SK-N-SH (cell line): ENCODE measurements around the gene UNC5CL. TPM values are rescaled to one million over a fixed set of nuclear protein-coding genes. Genes with fewer than 3 reads are reported as not detected.

Experiments
- CTCF ChIA-PET: fragments of 300-600, 350-600 bp; formaldehyde crosslinking; extraction: SDS; loops from one replicate; lab custom pipeline; 2021; lab: Yijun Ruan, JAX
- POLR2A ChIA-PET: fragments of 350-600 bp; sonication (Branson Sonifier 250); formaldehyde crosslinking; extraction: SDS; loops from one replicate; lab custom pipeline; 2020; ENCODE audit warnings: antibody characterized with exemption, inconsistent platforms; lab: Yijun Ruan, JAX
- DNase-seq: peaks from one replicate; pipeline ENCODE4 v3.0.0; 2012
- H2AFZ ChIP-seq: fragments of 200-600 bp; sonication (generic); 2 replicates; pipeline ENCODE4 v1.8.1; 2016; ENCODE audit warnings: antibody characterized with exemption, mild to moderate bottlenecking, low read depth
- H3F3A ChIP-seq: fragments of 200-600 bp; sonication (generic); replicated peaks from 2 replicates; pipeline ENCODE3; 2016; ENCODE audit warnings: antibody characterized with exemption, mild to moderate bottlenecking; ENCODE audit not compliant: insufficient read depth
- H3K27ac ChIP-seq, 2 experiments: fragments of 200-500 bp in 1 of 2; fragments of 200-600 bp in 1 of 2; sonication (Bioruptor generic) in 1 of 2; sonication (generic), shearing (Covaris generic) in 1 of 2; 2 replicates each; pipeline versions ENCODE4 v1.5.1 to v1.6.1; 2014 to 2016; ENCODE audit warnings: low read depth in 2 of 2, inconsistent platforms in 1 of 2, low read length in 1 of 2, mild to moderate bottlenecking in 1 of 2, mixed read lengths in 1 of 2
- H3K27me3 ChIP-seq: fragments of 200-600 bp; sonication (generic), shearing (Covaris generic); 2 replicates; pipeline ENCODE4 v1.6.1; 2016; ENCODE audit warnings: mixed run types; ENCODE audit not compliant: insufficient read depth
- H3K36me3 ChIP-seq, 2 experiments: fragments of 200-500 bp in 1 of 2; fragments of 200-600 bp in 1 of 2; sonication (Bioruptor generic) in 1 of 2; sonication (generic) in 1 of 2; replicated peaks in 1 of 2; 2 replicates each; pipeline versions ENCODE3 to v1.5.1; 2014 to 2016; ENCODE audit warnings: low read length in 1 of 2, mild to moderate bottlenecking in 1 of 2; ENCODE audit not compliant: insufficient read depth in 2 of 2, control insufficient read depth in 1 of 2
- H3K4me1 ChIP-seq, 2 experiments: fragments of 200-500 bp in 1 of 2; fragments of 200-600 bp in 1 of 2; sonication (Bioruptor generic) in 1 of 2; sonication (generic), shearing (Covaris generic) in 1 of 2; 2 replicates each; pipeline versions ENCODE4 v1.5.1 to v1.6.1; 2014 to 2016; ENCODE audit warnings: low read depth in 1 of 2, low read length in 1 of 2, mixed run types in 1 of 2; ENCODE audit not compliant: insufficient read depth in 2 of 2, control insufficient read depth in 1 of 2
- H3K4me2 ChIP-seq: fragments of 200-600 bp; sonication (generic), shearing (Covaris generic); 2 replicates; pipeline ENCODE4 v1.6.1; 2017; ENCODE audit warnings: mixed run types
- H3K4me3 ChIP-seq, 2 experiments: fragments of 200-500 bp in 1 of 2; fragments of 200-600 bp in 1 of 2; sonication (Bioruptor generic) in 1 of 2; sonication (generic), shearing (Covaris generic) in 1 of 2; 2 replicates each; pipeline versions ENCODE4 v1.5.1 to v1.8.1; 2014 to 2016; ENCODE audit warnings: low read depth in 2 of 2, inconsistent platforms in 1 of 2, low read length in 1 of 2, mild to moderate bottlenecking in 1 of 2, mixed read lengths in 1 of 2, moderate library complexity in 1 of 2
- H3K79me2 ChIP-seq: fragments of 200-600 bp; sonication (generic); 2 replicates; pipeline ENCODE4 v1.8.1; 2017; ENCODE audit warnings: mild to moderate bottlenecking; ENCODE audit not compliant: insufficient read depth
- H3K9ac ChIP-seq: fragments of 200-600 bp; sonication (generic); 2 replicates; pipeline ENCODE4 v1.6.1; 2017; ENCODE audit warnings: mixed run types
- H3K9me2 ChIP-seq: fragments of 200-600 bp; sonication (generic); 2 replicates; pipeline ENCODE4 v1.6.1; 2017; ENCODE audit warnings: mixed run types
- H3K9me3 ChIP-seq: fragments of 200-600 bp; sonication (generic); 2 replicates; pipeline ENCODE4 v1.6.1; 2017; ENCODE audit warnings: mixed run types, mild to moderate bottlenecking, moderate library complexity
- H4K20me1 ChIP-seq: fragments of 200-600 bp; sonication (generic); 2 replicates; pipeline ENCODE4 v1.6.1; 2017; ENCODE audit warnings: mild to moderate bottlenecking, mixed run types; ENCODE audit not compliant: insufficient read depth
- CHD2 ChIP-seq: fragments of 150-350 bp; IDR thresholded peaks from 2 replicates; pipeline ENCODE4 v1.6.1; 2018; ENCODE audit warnings: low read length; ENCODE audit not compliant: partially characterized antibody
- CTCF ChIP-seq: fragments of 200-600 bp; sonication (generic); IDR thresholded peaks from 2 replicates; pipeline ENCODE4 v1.6.1; 2017; ENCODE audit warnings: antibody characterized with exemption, mild to moderate bottlenecking, moderate library complexity
- EP300 ChIP-seq, 2 experiments: IDR thresholded peaks; 2 replicates each; pipeline versions ENCODE4 v1.4.0 to v1.6.1; 2012; ENCODE audit warnings: borderline replicate concordance in 1 of 2, low read depth in 1 of 2, low read length in 1 of 2
- EZH2phosphoT487 ChIP-seq: fragments of 200-600 bp; sonication (generic); IDR thresholded peaks from 2 replicates; pipeline ENCODE4 v1.6.1; 2017; ENCODE audit warnings: low read depth, mixed run types, mild to moderate bottlenecking, antibody characterized with exemption, moderate library complexity, borderline replicate concordance
- FOSL2 ChIP-seq: IDR thresholded peaks from 2 replicates; pipeline ENCODE4 v1.4.0; 2012; ENCODE audit warnings: low read depth, mild to moderate bottlenecking, moderate library complexity, borderline replicate concordance
- FOXJ3 ChIP-seq: sonication (generic); formaldehyde crosslinking; IDR thresholded peaks from 2 replicates; pipeline ENCODE4 v1.5.1; 2020; ENCODE audit warnings: mild to moderate bottlenecking, missing genetic modification reagents
- GABPA ChIP-seq: IDR thresholded peaks from 2 replicates; pipeline ENCODE4 v1.4.0; 2012; ENCODE audit warnings: low read depth, mild to moderate bottlenecking
- GATA2 ChIP-seq: sonication (generic); formaldehyde crosslinking; IDR thresholded peaks from 2 replicates; pipeline ENCODE4 v1.5.0; 2020; ENCODE audit warnings: mild to moderate bottlenecking, missing genetic modification reagents
- MAX ChIP-seq: IDR thresholded peaks from 2 replicates; pipeline ENCODE4 v1.4.0; 2012; ENCODE audit warnings: low read depth
- MEF2A ChIP-seq: IDR thresholded peaks from 2 replicates; pipeline ENCODE4 v1.4.0; 2012; ENCODE audit warnings: low read depth, borderline replicate concordance
- NFIC ChIP-seq: IDR thresholded peaks from 2 replicates; pipeline ENCODE4 v1.4.0; 2012; ENCODE audit warnings: borderline replicate concordance
- RAD21 ChIP-seq: IDR thresholded peaks from 2 replicates; pipeline ENCODE4 v1.6.1; 2012; ENCODE audit warnings: mild to moderate bottlenecking, low read length
- REST ChIP-seq: IDR thresholded peaks from 2 replicates; pipeline ENCODE4 v1.6.1; 2012; ENCODE audit warnings: mild to moderate bottlenecking, low read depth, low read length, moderate library complexity
- TAF1 ChIP-seq: IDR thresholded peaks from 2 replicates; pipeline ENCODE4 v1.6.1; 2012; ENCODE audit warnings: low read depth, mild to moderate bottlenecking, low read length, moderate library complexity, borderline replicate concordance
- TCF12 ChIP-seq: IDR thresholded peaks from 2 replicates; pipeline ENCODE4 v1.4.0; 2012
- TEAD4 ChIP-seq: IDR thresholded peaks from 2 replicates; pipeline ENCODE4 v1.4.0; 2012; ENCODE audit warnings: mild to moderate bottlenecking, borderline replicate concordance; ENCODE audit not compliant: insufficient read depth
- ZBTB33 ChIP-seq: IDR thresholded peaks from 2 replicates; pipeline ENCODE4 v1.4.0; 2012; ENCODE audit warnings: low read depth, borderline replicate concordance
- WGBS: methylation state at CpG from one replicate; pipeline ENCODE4 v1.1.6; 2017; ENCODE audit warnings: low lambda C conversion rate; 5-methylcytosine and 5-hydroxymethylcytosine counted together
- polyA plus RNA-seq, 3 experiments: library from polyadenylated mRNA; depleted of rRNA; stranded (reverse); fragments of >200 nt; gene quantifications; 2 replicates each; pipeline ENCODE4 v1.2.3, GENCODE V29; 2012

Gene UNC5CL
- polyA plus RNA-seq, 1 of the 3 experiments (the other 2 are of a cell fraction) = 0.10 TPM

GRCh38 chr6:41033776-41034175 lies 5.2 kb downstream of the UNC5CL start:
- H3K27ac ChIP-seq = no peak overlapping the region
- no peaks in the 10 kb centered on the region for H3K36me3 ChIP-seq
- H3K79me2 ChIP-seq = no peaks in the 10 kb centered on the region
- H3K4me3 ChIP-seq = no peak overlapping the region
- H3K9me3 ChIP-seq = no peaks in the 10 kb centered on the region
- no peak overlapping the region for H3K4me2 ChIP-seq
- TF ChIP-seq TAF1 = no peak
- TF ChIP-seq MEF2A = no peak
- no peak for TF ChIP-seq GABPA
- TF ChIP-seq GATA2 = no peak
- TF ChIP-seq MAX = no peak
- H3K9me2 ChIP-seq = no peaks in the 10 kb centered on the region
- no peak overlapping the region for H3K9ac ChIP-seq
- no peaks in the 10 kb centered on the region for H4K20me1 ChIP-seq
- no peaks in the 10 kb centered on the region for H3F3A ChIP-seq
- H3K4me1 ChIP-seq = no peaks in the 10 kb centered on the region
- H2AFZ ChIP-seq = no peak overlapping the region
- H3K27me3 ChIP-seq = no peaks in the 10 kb centered on the region
- DNase-seq = no peak
- ChIA-PET POLR2A (no interaction called here), CTCF (interaction anchor here (1.2 kb wide), 1 partner anchor 272 kb away, joined by 3 read pairs; no protein-coding TSS in a partner anchor)
- WGBS = 88% methylated on average over 8 of the region's 13 CpGs

GRCh38 chr6:41032830-41033229 lies 6.2 kb downstream of the UNC5CL start:
- DNase-seq = no peak
- CTCF ChIA-PET = interaction anchor here (0.9 to 1.3 kb wide), 2 partner anchors 10 to 13 kb away, joined by 3 to 4 read pairs; no protein-coding TSS in a partner anchor
- Histone ChIP-seq H3K9ac (no peak overlapping the region), H3K36me3 (no peaks in the 10 kb centered on the region), H3K4me3 (no peak overlapping the region), H3K9me3 (no peaks in the 10 kb centered on the region), H3K4me2 (no peak overlapping the region), H3K79me2 (no peaks in the 10 kb centered on the region), H2AFZ (no peak overlapping the region)
- TF ChIP-seq EP300 (IDR thresholded peaks at IDR 0.05; ENCODE audit: borderline replicate concordance in 1 of 2, low read depth in 1 of 2, low read length in 1 of 2) (no peak), FOSL2 (no peak), RAD21 (no peak), REST (no peak), CTCF (no peak), FOXJ3 (CRISPR knock-in tag) (no peak), NFIC (no peak), TCF12 (no peak), MEF2A (no peak), CHD2 (no peak), EZH2phosphoT487 (no peak), TEAD4 (no peak), ZBTB33 (no peak)
- TF ChIP-seq, all 33 proteins: peak for 0
- no peaks in the 10 kb centered on the region for H3K9me2 ChIP-seq
- no peaks in the 10 kb centered on the region for H3F3A ChIP-seq
- 100% methylated on average over 1 of the region's 15 CpGs for WGBS
- H3K27ac ChIP-seq = no peak overlapping the region
- no peaks in the 10 kb centered on the region for H3K27me3 ChIP-seq
- POLR2A ChIA-PET = no interaction called here
- no peaks in the 10 kb centered on the region for H4K20me1 ChIP-seq
- H3K4me1 ChIP-seq = peaks cover 0 to 5% of the 10 kb centered on the region in 2 experiments; a peak in 1 of 4 replicates
